ENCODE results near the gene DCBLD1.

Gene DCBLD1

GRCh38 chr6:117536317-117536716 is 53.8 kb downstream of the DCBLD1 start:
- Histone ChIP-seq H3K27me3 (ENCODE audit: insufficient read depth, low read length) (no peaks in the 10 kb centered on the region), H4K20me1 (ENCODE audit: insufficient read depth, low read length) (no peaks in the 10 kb centered on the region), H3K4me1 (ENCODE audit: insufficient read depth, low read length, severe bottlenecking) (no peaks in the 10 kb centered on the region), H3K4me3 (ENCODE audit: low read depth, low read length, poor library complexity, severe bottlenecking) (no peak overlapping the region), H2AFZ (ENCODE audit: low read length) (no peak overlapping the region), H3K79me2 (ENCODE audit: insufficient read depth, low read length) (no peaks in the 10 kb centered on the region), H3K36me3 (ENCODE audit: insufficient read depth, low read length) (no peaks in the 10 kb centered on the region), H3K9me3 (ENCODE audit: low read length) (no peaks in the 10 kb centered on the region), H3K9ac (ENCODE audit: low read length) (no peak overlapping the region), H3K27ac (ENCODE audit: low read depth, low read length, poor library complexity, severe bottlenecking) (no peak overlapping the region), H3F3A (ENCODE audit: insufficient read depth, low read length) (no peaks in the 10 kb centered on the region), H3K4me2 (ENCODE audit: low read length) (no peak overlapping the region), H3K9me2 (ENCODE audit: low read depth, low read length) (no peaks in the 10 kb centered on the region)
- no peak for TF ChIP-seq EZH2 (IDR thresholded peaks at IDR 0.05; ENCODE audit: borderline replicate concordance, low read length)
- no peak for TF ChIP-seq CTCF (IDR thresholded peaks at IDR 0.05; ENCODE audit: low read length)

DNA sequence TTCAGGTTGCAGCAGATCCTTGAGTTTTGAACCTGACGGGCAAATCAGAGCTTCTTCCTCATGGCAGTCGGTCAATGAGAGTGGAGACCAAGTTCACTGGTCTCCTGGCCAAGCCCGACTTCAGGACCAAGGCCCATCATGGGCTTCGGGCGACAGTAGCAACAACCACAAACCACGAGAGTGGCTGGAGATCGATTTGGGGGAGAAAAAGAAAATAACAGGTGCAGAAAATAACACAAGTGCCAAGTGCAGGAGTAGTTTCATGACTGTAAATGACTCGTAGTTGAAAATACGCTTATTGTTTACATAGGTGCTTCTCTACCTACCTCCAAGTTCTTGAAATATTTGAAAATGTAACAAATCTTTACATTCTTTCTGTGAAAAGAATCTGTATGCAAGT is 56.1 kb downstream of the DCBLD1 start:
- TF ChIP-seq CTCF (IDR thresholded peaks at IDR 0.05; ENCODE audit: low read length) (no peak), EZH2 (IDR thresholded peaks at IDR 0.05; ENCODE audit: borderline replicate concordance, low read length) (no peak)

GRCh38 chr6:117540670-117541069 is 58.2 kb downstream of the DCBLD1 start:
- Histone ChIP-seq H3K36me3 (ENCODE audit: insufficient read depth, low read length) (no peaks in the 10 kb centered on the region), H2AFZ (ENCODE audit: low read length) (no peak overlapping the region)

More for the DNA sequence above, 56.1 kb downstream of the DCBLD1 start:
- Histone ChIP-seq H3K4me1 (ENCODE audit: insufficient read depth, low read length, severe bottlenecking) (no peaks in the 10 kb centered on the region), H3K27ac (ENCODE audit: low read depth, low read length, poor library complexity, severe bottlenecking) (no peak overlapping the region), H3K4me2 (ENCODE audit: low read length) (no peak overlapping the region), H4K20me1 (ENCODE audit: insufficient read depth, low read length) (no peaks in the 10 kb centered on the region), H3K9me3 (ENCODE audit: low read length) (no peaks in the 10 kb centered on the region), H2AFZ (ENCODE audit: low read length) (no peak overlapping the region), H3K4me3 (ENCODE audit: low read depth, low read length, poor library complexity, severe bottlenecking) (no peak overlapping the region), H3K27me3 (ENCODE audit: insufficient read depth, low read length) (no peaks in the 10 kb centered on the region), H3K9ac (ENCODE audit: low read length) (no peak overlapping the region), H3K79me2 (ENCODE audit: insufficient read depth, low read length) (no peaks in the 10 kb centered on the region), H3K9me2 (ENCODE audit: low read depth, low read length) (no peaks in the 10 kb centered on the region), H3K36me3 (ENCODE audit: insufficient read depth, low read length) (no peaks in the 10 kb centered on the region), H3F3A (ENCODE audit: insufficient read depth, low read length) (no peaks in the 10 kb centered on the region)

More at GRCh38 chr6:117540670-117541069, 58.2 kb downstream of the DCBLD1 start:
- no peak overlapping the region for H3K9ac ChIP-seq (ENCODE audit: low read length)
- no peaks in the 10 kb centered on the region for H3K9me2 ChIP-seq (ENCODE audit: low read depth, low read length)
- no peak overlapping the region for H3K4me3 ChIP-seq (ENCODE audit: low read depth, low read length, poor library complexity, severe bottlenecking)
- H3K4me1 ChIP-seq (ENCODE audit: insufficient read depth, low read length, severe bottlenecking), result no peaks in the 10 kb centered on the region
- no peaks in the 10 kb centered on the region for H4K20me1 ChIP-seq (ENCODE audit: insufficient read depth, low read length)
- no peak overlapping the region for H3K4me2 ChIP-seq (ENCODE audit: low read length)
- H3F3A ChIP-seq (ENCODE audit: insufficient read depth, low read length), result no peaks in the 10 kb centered on the region
- no peak overlapping the region for H3K27ac ChIP-seq (ENCODE audit: low read depth, low read length, poor library complexity, severe bottlenecking)
- H3K9me3 ChIP-seq (ENCODE audit: low read length), result no peaks in the 10 kb centered on the region
- no peaks in the 10 kb centered on the region for H3K79me2 ChIP-seq (ENCODE audit: insufficient read depth, low read length)
- no peak for TF ChIP-seq EZH2 (IDR thresholded peaks at IDR 0.05; ENCODE audit: borderline replicate concordance, low read length)
- TF ChIP-seq CTCF (IDR thresholded peaks at IDR 0.05; ENCODE audit: low read length), result no peak
- no peaks in the 10 kb centered on the region for H3K27me3 ChIP-seq (ENCODE audit: insufficient read depth, low read length)

Measured in OCI-LY1 (cell line).